ENCODE data around the gene PTPRE.

DNA sequence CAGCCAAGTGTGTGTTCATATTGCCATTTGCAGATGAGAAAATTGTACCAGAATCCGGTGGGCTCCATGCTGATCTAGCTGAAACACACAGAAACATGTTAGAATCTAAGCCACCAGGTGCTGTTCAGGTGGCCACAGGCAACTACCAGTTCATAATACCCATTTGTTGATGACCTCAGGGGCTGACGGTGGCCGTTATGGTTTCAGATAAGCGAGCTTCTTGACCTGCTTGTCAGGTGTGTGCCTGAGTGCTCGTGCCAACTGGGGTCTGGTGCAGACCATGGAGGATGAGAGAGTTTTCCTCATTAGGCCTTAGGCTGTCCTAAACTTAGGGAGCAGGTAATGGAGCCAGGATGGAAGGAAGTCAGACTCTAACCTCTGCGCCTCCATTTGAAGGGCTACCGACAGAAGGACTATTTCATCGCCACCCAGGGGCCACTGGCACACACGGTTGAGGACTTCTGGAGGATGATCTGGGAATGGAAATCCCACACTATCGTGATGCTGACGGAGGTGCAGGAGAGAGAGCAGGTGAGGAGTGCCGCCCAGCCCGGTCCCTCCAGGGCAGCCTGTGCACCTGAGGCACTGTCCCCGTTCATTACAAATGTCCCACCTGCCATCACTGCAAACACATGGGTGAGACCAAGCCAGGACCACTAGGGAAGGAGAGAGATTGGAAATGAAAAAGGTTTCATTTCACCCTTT lies 166.2 kb downstream of the PTPRE start:
- TF ChIP-seq, protein P1, sequence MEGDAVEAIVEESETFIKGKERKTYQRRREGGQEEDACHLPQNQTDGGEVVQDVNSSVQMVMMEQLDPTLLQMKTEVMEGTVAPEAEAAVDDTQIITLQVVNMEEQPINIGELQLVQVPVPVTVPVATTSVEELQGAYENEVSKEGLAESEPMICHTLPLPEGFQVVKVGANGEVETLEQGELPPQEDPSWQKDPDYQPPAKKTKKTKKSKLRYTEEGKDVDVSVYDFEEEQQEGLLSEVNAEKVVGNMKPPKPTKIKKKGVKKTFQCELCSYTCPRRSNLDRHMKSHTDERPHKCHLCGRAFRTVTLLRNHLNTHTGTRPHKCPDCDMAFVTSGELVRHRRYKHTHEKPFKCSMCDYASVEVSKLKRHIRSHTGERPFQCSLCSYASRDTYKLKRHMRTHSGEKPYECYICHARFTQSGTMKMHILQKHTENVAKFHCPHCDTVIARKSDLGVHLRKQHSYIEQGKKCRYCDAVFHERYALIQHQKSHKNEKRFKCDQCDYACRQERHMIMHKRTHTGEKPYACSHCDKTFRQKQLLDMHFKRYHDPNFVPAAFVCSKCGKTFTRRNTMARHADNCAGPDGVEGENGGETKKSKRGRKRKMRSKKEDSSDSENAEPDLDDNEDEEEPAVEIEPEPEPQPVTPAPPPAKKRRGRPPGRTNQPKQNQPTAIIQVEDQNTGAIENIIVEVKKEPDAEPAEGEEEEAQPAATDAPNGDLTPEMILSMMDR (IDR thresholded peaks at IDR 0.05 in 2 of 3, conservative IDR thresholded peaks at IDR 0.05 in 1 of 3; ENCODE audit: borderline replicate concordance in 1 of 3, insufficient read depth in 1 of 3, low read depth in 2 of 3, low read length in 2 of 3) = no peak
- TF ChIP-seq POLR2A (IDR thresholded peaks at IDR 0.05; ENCODE audit: borderline replicate concordance, extremely low read depth, insufficient read depth, insufficient read length) (no peak), EZH2 (IDR thresholded peaks at IDR 0.05) (no peak), EZH2phosphoT487 (IDR thresholded peaks at IDR 0.05; ENCODE audit: borderline replicate concordance) (no peak), SP1 (IDR thresholded peaks at IDR 0.05; ENCODE audit: low read depth) (no peak), POLR2AphosphoS5 (IDR thresholded peaks at IDR 0.05; ENCODE audit: low read depth, low read length) (no peak), EGR1 (IDR thresholded peaks at IDR 0.05; ENCODE audit: low read depth) (no peak), TCF7L2 (IDR thresholded peaks at IDR 0.05; ENCODE audit: borderline replicate concordance, extremely low read depth, insufficient read depth, insufficient read length) (no peak)
- TF ChIP-seq, protein P2, sequence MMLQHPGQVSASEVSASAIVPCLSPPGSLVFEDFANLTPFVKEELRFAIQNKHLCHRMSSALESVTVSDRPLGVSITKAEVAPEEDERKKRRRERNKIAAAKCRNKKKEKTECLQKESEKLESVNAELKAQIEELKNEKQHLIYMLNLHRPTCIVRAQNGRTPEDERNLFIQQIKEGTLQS (IDR thresholded peaks at IDR 0.05) = no peak

Data from HCT116 (cell line).